Measurements from ENCODE around the gene NOC4L. TPM values are rescaled to one million over a fixed set of nuclear protein-coding genes. Genes with fewer than 3 reads are reported as not detected.

Gene NOC4L
- polyA plus RNA-seq, 1 of the 3 experiments (the other 2 are of a cell fraction): 12.9 TPM

GRCh38 chr12:132185705-132186104, 41.4 kb downstream of the NOC4L start (continued):
- TF ChIP-seq TAF1 (IDR thresholded peaks at IDR 0.05; ENCODE audit: borderline replicate concordance, low read depth, low read length) (no peak), USF2 (IDR thresholded peaks at IDR 0.05; ENCODE audit: borderline replicate concordance, low read depth, low read length) (no peak), EP300 (IDR thresholded peaks at IDR 0.05; ENCODE audit: borderline replicate concordance in 1 of 2, low read depth in 1 of 2, low read length in 1 of 2) (no peak), NFIC (IDR thresholded peaks at IDR 0.05; ENCODE audit: borderline replicate concordance) (no peak), CHD2 (IDR thresholded peaks at IDR 0.05; ENCODE audit: low read length, partially characterized antibody) (no peak), POLR2AphosphoS5 (IDR thresholded peaks at IDR 0.05; ENCODE audit: low read depth, low read length) (no peak)

- no peak for DNase-seq
- H3K9ac ChIP-seq: no peak overlapping the region
- H2AFZ ChIP-seq (ENCODE audit: low read depth): no peak overlapping the region
- H3K9me2 ChIP-seq: no peaks in the 10 kb centered on the region
- peaks cover 93% of the 10 kb centered on the region for H3K27me3 ChIP-seq (ENCODE audit: insufficient read depth)
- H3K36me3 ChIP-seq (replicated peaks in 1 of 2; ENCODE audit: control insufficient read depth in 1 of 2, insufficient read depth in 2 of 2, low read length in 1 of 2): no peaks in the 10 kb centered on the region
- H4K20me1 ChIP-seq (ENCODE audit: insufficient read depth): no peaks in the 10 kb centered on the region
- no peak overlapping the region for H3K27ac ChIP-seq (ENCODE audit: low read depth in 2 of 2, low read length in 1 of 2)
- no peaks in the 10 kb centered on the region for H3K9me3 ChIP-seq
- no peak for TF ChIP-seq USF1 (IDR thresholded peaks at IDR 0.05; ENCODE audit: borderline replicate concordance, low read depth)
- no peak for TF ChIP-seq RCOR1 (IDR thresholded peaks at IDR 0.05; ENCODE audit: low read length)
- TF ChIP-seq MXI1 (IDR thresholded peaks at IDR 0.05; ENCODE audit: low read depth, low read length): no peak
- TF ChIP-seq FOSL2 (IDR thresholded peaks at IDR 0.05; ENCODE audit: borderline replicate concordance, low read depth): no peak
- TF ChIP-seq NRF1 (IDR thresholded peaks at IDR 0.05; ENCODE audit: low read depth, low read length): no peak
- TF ChIP-seq RXRA (IDR thresholded peaks at IDR 0.05; ENCODE audit: borderline replicate concordance, low read depth): no peak
- TF ChIP-seq, protein P1, sequence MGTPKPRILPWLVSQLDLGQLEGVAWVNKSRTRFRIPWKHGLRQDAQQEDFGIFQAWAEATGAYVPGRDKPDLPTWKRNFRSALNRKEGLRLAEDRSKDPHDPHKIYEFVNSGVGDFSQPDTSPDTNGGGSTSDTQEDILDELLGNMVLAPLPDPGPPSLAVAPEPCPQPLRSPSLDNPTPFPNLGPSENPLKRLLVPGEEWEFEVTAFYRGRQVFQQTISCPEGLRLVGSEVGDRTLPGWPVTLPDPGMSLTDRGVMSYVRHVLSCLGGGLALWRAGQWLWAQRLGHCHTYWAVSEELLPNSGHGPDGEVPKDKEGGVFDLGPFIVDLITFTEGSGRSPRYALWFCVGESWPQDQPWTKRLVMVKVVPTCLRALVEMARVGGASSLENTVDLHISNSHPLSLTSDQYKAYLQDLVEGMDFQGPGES (IDR thresholded peaks at IDR 0.05; ENCODE audit: low read depth, low read length): no peak
- no peak for TF ChIP-seq EZH2phosphoT487 (IDR thresholded peaks at IDR 0.05; ENCODE audit: borderline replicate concordance, low read depth)
- H3F3A ChIP-seq (replicated peaks; ENCODE audit: insufficient read depth): no peaks in the 10 kb centered on the region
- ChIA-PET POLR2A (no interaction called here), CTCF (interaction anchor here (0.9 to 1.6 kb wide), 4 partner anchors 10 to 429 kb away, joined by 3 to 4 read pairs (median 3); no protein-coding TSS in a partner anchor)
- WGBS (ENCODE audit: low lambda C conversion rate): 18% methylated on average over 24 of the region's 24 CpGs
- no peaks in the 10 kb centered on the region; a peak in 1 of 4 replicates for H3K4me1 ChIP-seq (ENCODE audit: control insufficient read depth in 1 of 2, insufficient read depth in 2 of 2, low read depth in 1 of 2, low read length in 1 of 2)
- H3K4me3 ChIP-seq (ENCODE audit: low read depth in 2 of 2, low read length in 1 of 2): no peak overlapping the region
- H3K4me2 ChIP-seq: peak overlapping the region; percentile 26; the same call in 1 of the 2 replicates
- H3K79me2 ChIP-seq (ENCODE audit: insufficient read depth): no peaks in the 10 kb centered on the region
Measured at GRCh38 chr12:132186208-132186856, 42.1 kb downstream of the NOC4L start.

All from SK-N-SH (cell line).